Esophagus squamous epithelium (tissue), 5 donors: ENCODE measurements around the gene CDC42BPB. TPM values are rescaled to one million over a fixed set of nuclear protein-coding genes. Genes with fewer than 3 reads are reported as not detected.

ENCODE experiments used
- DNase-seq: peaks from one replicate; lab custom pipeline; 2025; lab: John Stamatoyannopoulos, UW
- H3K27ac ChIP-seq, 4 donors: fragments of 200-600 bp; sonication (generic); one replicate each; pipeline ENCODE4 v1.5.1; 2016 to 2019; ENCODE audit warnings: mild to moderate bottlenecking in 1 of 4
- H3K27me3 ChIP-seq, 4 donors: fragments of 200-600 bp; sonication (generic); 1 replicate in 3 of 4; 2 replicates in 1 of 4; pipeline versions ENCODE4 v1.5.1 to v1.6.0; 2017 to 2021; ENCODE audit warnings: antibody characterized with exemption in 1 of 4
- H3K36me3 ChIP-seq, 3 donors: fragments of 200-600 bp; sonication (generic); one replicate each; pipeline ENCODE4 v1.5.1; 2016 to 2019
- H3K4me1 ChIP-seq, 3 donors: fragments of 200-600 bp; sonication (generic); one replicate each; pipeline ENCODE4 v1.5.1; 2017 to 2019
- H3K4me3 ChIP-seq, 4 donors: fragments of 200-600 bp; sonication (generic); 1 replicate in 3 of 4; 2 replicates in 1 of 4; pipeline ENCODE4 v1.5.1; 2016 to 2019; ENCODE audit warnings: mild to moderate bottlenecking in 2 of 4, moderate library complexity in 1 of 4
- H3K9me3 ChIP-seq, 3 donors: fragments of 200-600 bp; sonication (generic); one replicate each; pipeline ENCODE4 v1.5.1; 2016 to 2019
- CTCF ChIP-seq, 6 experiments: fragments of 450-650 bp in 4 of 6; fragments of 200-600 bp in 2 of 6; sonication (generic) in 2 of 6; IDR thresholded peaks; one replicate each; pipeline ENCODE4 v1.5.1; 2016 to 2019; ENCODE audit warnings: antibody characterized with exemption in 6 of 6, mild to moderate bottlenecking in 4 of 6, moderate library complexity in 4 of 6
- POLR2A ChIP-seq, 4 donors: fragments of 450-650 bp; IDR thresholded peaks; one replicate each; pipeline ENCODE4 v1.6.1; 2017; ENCODE audit warnings: antibody characterized with exemption in 4 of 4, mild to moderate bottlenecking in 4 of 4, moderate library complexity in 3 of 4
- WGBS, 2 donors: methylation state at CpG; one replicate each; pipeline ENCODE4 v1.1.5; 2018; 5-methylcytosine and 5-hydroxymethylcytosine counted together
- intact Hi-C: fragments of 100-400 bp; cut with DNase I; formaldehyde crosslinking; loops from one replicate; pipeline ENCODE4 v1.15.0; 2022
- total RNA-seq, 4 donors: library from RNA; depleted of rRNA; stranded (reverse); fragments of >200 nt; gene quantifications; one replicate each; pipeline ENCODE4 v1.1.0, GENCODE V29; 2016
- donor health status: DM: yes; HTN: yes; CAD: no.

CDC42BPB gene
- total RNA-seq, 4 donors from 2014 or later: 43.7 to 98.2 (median 81.2) TPM

- WGBS, 2 donors: 41 to 59% methylated on average over 23 to 33 of the region's 39 CpGs
- TF ChIP-seq POLR2A (IDR thresholded peaks at IDR 0.05): no peak
- TF ChIP-seq CTCF (IDR thresholded peaks at IDR 0.05): no peak
- intact Hi-C loops: no loop called here
- no peaks in the 10 kb centered on the region for H3K36me3 ChIP-seq
- no peaks in the 10 kb centered on the region for H3K27me3 ChIP-seq
- DNase-seq: no peak
- no peaks in the 10 kb centered on the region for H3K9me3 ChIP-seq
- H3K4me3 ChIP-seq: peak overlapping the region; percentile 71 to 90 (median 86)
- peaks cover 24 to 62% (median 26%) of the 10 kb centered on the region in 3 donors for H3K4me1 ChIP-seq
- peak overlapping the region; percentile 93 to 99 (median 98) for H3K27ac ChIP-seq
These were observed 1.1 kb upstream of the CDC42BPB start for GRCh38 chr14:103058164-103059055.

- H3K4me1 ChIP-seq: peaks cover 24 to 68% (median 26%) of the 10 kb centered on the region in 3 donors
- H3K4me3 ChIP-seq: peak overlapping the region; percentile 69 to 86 (median 78)
- H3K27me3 ChIP-seq: no peaks in the 10 kb centered on the region
- no peaks in the 10 kb centered on the region for H3K9me3 ChIP-seq
- peak overlapping the region; percentile 93 to 99 (median 98) for H3K27ac ChIP-seq
- intact Hi-C loops: no loop called here
- WGBS, 2 donors: 0% methylated on average over 3 of the region's 53 CpGs; no CpG with 5 or more reads in 1 of the 2 donors
- no peak for DNase-seq
- H3K36me3 ChIP-seq: no peaks in the 10 kb centered on the region
- no peak for TF ChIP-seq CTCF (IDR thresholded peaks at IDR 0.05)
- TF ChIP-seq POLR2A (IDR thresholded peaks at IDR 0.05): peak in 1 of 4 donors; percentile 38
These were observed 349 bp downstream of the CDC42BPB start for GRCh38 chr14:103057028-103057371.

DNA sequence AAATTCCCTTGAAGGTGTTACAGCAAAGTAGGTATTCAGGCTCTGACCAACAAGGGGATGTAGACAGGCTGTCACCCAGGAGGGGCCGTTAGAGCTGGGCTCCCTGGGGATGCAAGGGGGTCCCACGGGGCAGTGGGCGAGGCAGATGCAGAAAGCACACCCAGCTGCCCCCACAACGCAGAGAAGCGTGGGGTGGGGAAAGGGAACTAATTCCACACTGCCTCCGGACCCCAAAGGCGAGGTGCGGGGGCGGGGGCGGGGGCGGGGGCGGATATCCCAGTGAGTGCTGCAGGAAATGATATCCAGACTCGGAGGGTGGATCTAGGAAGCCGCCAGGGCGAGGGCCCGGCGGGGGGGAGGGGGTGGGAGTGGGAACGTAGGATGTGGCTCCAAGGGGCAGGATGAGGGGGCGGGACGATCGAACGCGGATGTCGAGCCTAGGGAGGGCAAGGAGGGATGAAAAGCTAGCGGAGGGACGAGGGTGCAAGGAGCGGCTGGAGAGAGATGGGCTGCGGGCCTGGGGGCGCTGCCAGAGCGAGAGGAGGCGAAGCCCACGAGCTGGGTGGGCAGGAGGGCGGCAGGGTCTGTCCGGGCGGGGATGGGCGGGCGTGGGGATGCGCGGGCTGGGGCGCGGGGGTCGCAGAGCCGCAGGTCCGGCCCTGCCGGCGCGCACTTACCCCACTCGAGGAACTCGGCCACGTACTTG is 874 bp downstream of the CDC42BPB start:
- peaks cover 24 to 72% (median 29%) of the 10 kb centered on the region in 3 donors for H3K4me1 ChIP-seq

GRCh38 chr14:103055695-103056094 is 1.7 kb downstream of the CDC42BPB start:
- intact Hi-C loops: no loop called here
- no peaks in the 10 kb centered on the region for H3K27me3 ChIP-seq
- peak overlapping the region; percentile 69 to 86 (median 78) for H3K4me3 ChIP-seq
- WGBS, 2 donors: 48 to 66% methylated on average over 8 of the region's 8 CpGs
- H3K4me1 ChIP-seq: peaks cover 24 to 79% (median 34%) of the 10 kb centered on the region in 3 donors
- TF ChIP-seq POLR2A (IDR thresholded peaks at IDR 0.05) (no peak), CTCF (IDR thresholded peaks at IDR 0.05) (no peak)
- DNase-seq: no peak
- no peaks in the 10 kb centered on the region for H3K9me3 ChIP-seq
- H3K36me3 ChIP-seq: no peaks in the 10 kb centered on the region
- H3K27ac ChIP-seq: peak overlapping the region; percentile 93 to 99 (median 98)

More for the DNA sequence above, 874 bp downstream of the CDC42BPB start:
- no peaks in the 10 kb centered on the region for H3K27me3 ChIP-seq
- peak overlapping the region; percentile 69 to 86 (median 78) for H3K4me3 ChIP-seq
- WGBS, 2 donors: 3 to 7% methylated on average over 21 to 27 of the region's 50 CpGs
- TF ChIP-seq POLR2A (IDR thresholded peaks at IDR 0.05) (peak in 1 of 4 donors; percentile 12), CTCF (IDR thresholded peaks at IDR 0.05) (no peak)
- peak overlapping the region; percentile 93 to 99 (median 98) for H3K27ac ChIP-seq
- intact Hi-C loops: no loop called here
- H3K9me3 ChIP-seq: no peaks in the 10 kb centered on the region
- no peaks in the 10 kb centered on the region for H3K36me3 ChIP-seq
- DNase-seq: no peak
